ENCODE data around the gene OR6C76.

The OR6C76 gene

DNA sequence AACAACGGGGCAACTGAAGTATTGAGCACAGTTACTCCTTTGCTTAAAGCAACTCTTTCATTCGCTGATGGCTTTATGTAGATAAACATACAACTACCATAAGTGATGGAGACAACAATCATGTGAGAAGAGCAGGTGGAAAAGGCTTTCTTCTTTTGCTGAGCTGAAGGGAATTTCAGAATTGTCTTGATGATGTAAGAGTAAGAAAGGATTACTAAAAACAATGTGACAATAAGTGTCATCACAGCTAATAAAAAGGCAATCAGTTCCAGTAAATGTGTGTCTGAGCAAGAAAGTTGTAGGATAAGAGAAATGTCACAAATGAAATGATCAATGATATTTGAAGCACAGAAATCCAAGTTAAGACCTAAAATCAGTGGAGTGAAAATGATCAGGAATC, 43.2 kb downstream of the OR6C76 start:
- DNase-seq (ENCODE audit: low read depth): no peak

- DNase-seq (ENCODE audit: low read depth): no peak
Observed at GRCh38 chr12:55470088-55470829, 44.2 kb downstream of the OR6C76 start, which contains the start of gene OR6C70. TSS of gene OR6C70 (minus strand) at chr12:55470138. CDS start at chr12:55470138, 0 bp downstream.

DNA sequence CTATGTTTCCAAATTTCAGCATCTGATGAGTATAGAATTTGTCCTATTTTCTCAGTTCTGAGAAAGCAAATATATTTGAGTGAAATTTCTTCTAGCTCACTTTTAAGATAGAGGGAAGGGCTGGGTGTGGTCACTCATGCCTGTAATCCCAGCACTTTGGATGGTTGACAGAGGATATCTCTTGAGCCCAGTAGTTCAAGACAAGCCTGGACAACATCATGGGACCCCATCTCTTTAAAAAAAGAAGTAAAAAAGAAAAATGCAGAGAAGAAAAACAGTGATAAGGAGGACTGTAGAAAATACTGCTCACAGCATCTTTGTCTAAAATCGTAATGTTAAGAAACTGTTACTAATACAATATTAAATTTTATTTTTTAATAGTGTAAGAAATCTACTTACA, 46.2 kb downstream of the OR6C76 start:
- DNase-seq (ENCODE audit: low read depth): no peak

Measured in GM04504 (cell line).